Measurements from ENCODE around the gene TMEM178A.

GRCh38 chr2:39661826-39662225 lies 3.9 kb upstream of the TMEM178A start:
- TF ChIP-seq CTCF (IDR thresholded peaks at IDR 0.05) (no peak), POLR2A (IDR thresholded peaks at IDR 0.05) (no peak)
